KOPT-K1 (cell line): Measurements from ENCODE around the gene GRAMD2A.
A peak's percentile ranks its signal among the peaks of the same experiment; 100 is the strongest.

Experiments used
- H3K27ac ChIP-seq: fragments of 200-600 bp; sonication (generic); 2 replicates; pipeline ENCODE4 v1.5.1; 2016; ENCODE audit warnings: antibody characterized with exemption, mild to moderate bottlenecking, low read depth, low read length; ENCODE audit not compliant: poor library complexity, severe bottlenecking
- H3K36me3 ChIP-seq: fragments of 200-600 bp; sonication (generic); 2 replicates; pipeline ENCODE4 v1.5.1; 2017; ENCODE audit warnings: antibody characterized with exemption, mild to moderate bottlenecking, low read length, moderate library complexity; ENCODE audit not compliant: insufficient read depth
- H3K9me3 ChIP-seq: fragments of 200-600 bp; sonication (generic); 2 replicates; pipeline ENCODE4 v1.5.1; 2017; ENCODE audit warnings: antibody characterized with exemption, low read length, mild to moderate bottlenecking; ENCODE audit not compliant: insufficient read depth, poor library complexity, severe bottlenecking

Gene GRAMD2A

GRCh38 chr15:72229076-72229946, 31.7 kb upstream of the GRAMD2A start:
- Histone ChIP-seq H3K9me3 (no peaks in the 10 kb centered on the region), H3K27ac (peak overlapping the region; percentile 83), H3K36me3 (peaks cover 12% of the 10 kb centered on the region)

GRCh38 chr15:72227720-72228119, 30.1 kb upstream of the GRAMD2A start:
- H3K36me3 ChIP-seq: peaks cover 27% of the 10 kb centered on the region
- no peaks in the 10 kb centered on the region for H3K9me3 ChIP-seq
- H3K27ac ChIP-seq: peak overlapping the region; percentile 83

- peak overlapping the region; percentile 83 for H3K27ac ChIP-seq
- H3K9me3 ChIP-seq: no peaks in the 10 kb centered on the region
- peaks cover 33% of the 10 kb centered on the region for H3K36me3 ChIP-seq
Observed at GRCh38 chr15:72227192-72227586, 29.6 kb upstream of the GRAMD2A start.

- Histone ChIP-seq H3K36me3 (peaks cover 72% of the 10 kb centered on the region), H3K27ac (no peak overlapping the region), H3K9me3 (no peaks in the 10 kb centered on the region)
Observed at GRCh38 chr15:72223278-72223677, 25.7 kb upstream of the GRAMD2A start.

- no peaks in the 10 kb centered on the region for H3K9me3 ChIP-seq
- H3K36me3 ChIP-seq: peaks cover 81% of the 10 kb centered on the region
- H3K27ac ChIP-seq: no peak overlapping the region
Observed at GRCh38 chr15:72222393-72222792, 24.8 kb upstream of the GRAMD2A start.

- Histone ChIP-seq H3K27ac (no peak overlapping the region), H3K36me3 (peaks cover 94% of the 10 kb centered on the region), H3K9me3 (no peaks in the 10 kb centered on the region)
Observed at GRCh38 chr15:72220687-72221086, 23.1 kb upstream of the GRAMD2A start.

- Histone ChIP-seq H3K9me3 (no peaks in the 10 kb centered on the region), H3K27ac (no peak overlapping the region), H3K36me3 (peaks cover 100% of the 10 kb centered on the region)
Observed at GRCh38 chr15:72217216-72217615, 19.6 kb upstream of the GRAMD2A start.

- peaks cover 100% of the 10 kb centered on the region for H3K36me3 ChIP-seq
- H3K27ac ChIP-seq: no peak overlapping the region
- H3K9me3 ChIP-seq: no peaks in the 10 kb centered on the region
Observed at GRCh38 chr15:72216079-72216478, 18.5 kb upstream of the GRAMD2A start.

- Histone ChIP-seq H3K36me3 (peaks cover 98% of the 10 kb centered on the region), H3K9me3 (no peaks in the 10 kb centered on the region), H3K27ac (no peak overlapping the region)
Observed at GRCh38 chr15:72207558-72208085, 10.0 kb upstream of the GRAMD2A start.

- peaks cover 98% of the 10 kb centered on the region for H3K36me3 ChIP-seq
Observed at GRCh38 chr15:72206677-72207000, 9.1 kb upstream of the GRAMD2A start.

GRCh38 chr15:72205896-72206676, 8.5 kb upstream of the GRAMD2A start:
- Histone ChIP-seq H3K9me3 (no peaks in the 10 kb centered on the region), H3K27ac (no peak overlapping the region), H3K36me3 (peaks cover 98% of the 10 kb centered on the region)

More at GRCh38 chr15:72206677-72207000, 9.1 kb upstream of the GRAMD2A start:
- no peak overlapping the region for H3K27ac ChIP-seq
- no peaks in the 10 kb centered on the region for H3K9me3 ChIP-seq

GRCh38 chr15:72205273-72205672, 7.7 kb upstream of the GRAMD2A start:
- Histone ChIP-seq H3K36me3 (peaks cover 98% of the 10 kb centered on the region), H3K9me3 (no peaks in the 10 kb centered on the region), H3K27ac (no peak overlapping the region)

GRCh38 chr15:72203507-72203837, 5.9 kb upstream of the GRAMD2A start:
- no peaks in the 10 kb centered on the region for H3K9me3 ChIP-seq
- peaks cover 100% of the 10 kb centered on the region for H3K36me3 ChIP-seq
- H3K27ac ChIP-seq: no peak overlapping the region

- Histone ChIP-seq H3K27ac (no peak overlapping the region), H3K9me3 (no peaks in the 10 kb centered on the region), H3K36me3 (peaks cover 100% of the 10 kb centered on the region)
Observed at GRCh38 chr15:72202801-72203506, 5.4 kb upstream of the GRAMD2A start.

GRCh38 chr15:72202302-72202701, 4.7 kb upstream of the GRAMD2A start:
- Histone ChIP-seq H3K27ac (no peak overlapping the region), H3K9me3 (no peaks in the 10 kb centered on the region), H3K36me3 (peaks cover 96% of the 10 kb centered on the region)
